HEK293T (cell line): ENCODE results near the gene NOL3.

ENCODE experiments used
- CTCF ChIA-PET: fragments of 350-600 bp; formaldehyde crosslinking; extraction: SDS; loops from one replicate; lab custom pipeline; 2021; ENCODE audit warnings: antibody characterized with exemption, inconsistent platforms; lab: Yijun Ruan, JAX
- POLR2A ChIA-PET: fragments of 350-600 bp; formaldehyde crosslinking; extraction: SDS; loops from one replicate; lab custom pipeline; 2020; ENCODE audit warnings: antibody characterized with exemption, inconsistent platforms; lab: Yijun Ruan, JAX
- DNase-seq: peaks from one replicate; pipeline ENCODE4 v3.0.0; 2012; ENCODE audit warnings: mixed read lengths; ENCODE audit errors: extremely low spot score
- ARNT ChIP-seq: fragments of 450-650 bp; IDR thresholded peaks from 2 replicates; pipeline ENCODE4 v1.6.1; 2017; ENCODE audit warnings: mild to moderate bottlenecking
- BHLHE40 ChIP-seq: fragments of 450-650 bp; IDR thresholded peaks from 2 replicates; pipeline ENCODE4 v1.6.1; 2016; ENCODE audit warnings: mild to moderate bottlenecking, moderate library complexity, borderline replicate concordance
- CTBP1 ChIP-seq: fragments of 450-650 bp; IDR thresholded peaks from 2 replicates; pipeline ENCODE4 v1.6.1; 2016; ENCODE audit warnings: borderline replicate concordance
- ELF4 ChIP-seq: fragments of 450-650 bp; IDR thresholded peaks from 2 replicates; pipeline ENCODE4 v1.6.1; 2017; ENCODE audit warnings: antibody characterized with exemption
- FOXA1 ChIP-seq: fragments of 450-650 bp; IDR thresholded peaks from 2 replicates; pipeline ENCODE4 v1.6.1; 2016; ENCODE audit warnings: mild to moderate bottlenecking
- FOXK2 ChIP-seq: fragments of 450-650 bp; IDR thresholded peaks from 2 replicates; pipeline ENCODE4 v1.6.1; 2016; ENCODE audit warnings: mild to moderate bottlenecking
- FOXM1 ChIP-seq: fragments of 450-650 bp; IDR thresholded peaks from 2 replicates; pipeline ENCODE4 v1.6.1; 2017; ENCODE audit warnings: mild to moderate bottlenecking, borderline replicate concordance
- HDGF ChIP-seq: fragments of 450-650 bp; IDR thresholded peaks from 2 replicates; pipeline ENCODE4 v1.6.1; 2017; ENCODE audit warnings: antibody characterized with exemption, borderline replicate concordance
- L3MBTL2 ChIP-seq: fragments of 450-650 bp; conservative IDR thresholded peaks from 2 replicates; pipeline ENCODE4 v1.6.1; 2016; ENCODE audit warnings: mild to moderate bottlenecking
- LEF1 ChIP-seq: fragments of 450-650 bp; IDR thresholded peaks from 2 replicates; pipeline ENCODE4 v1.6.1; 2017; ENCODE audit warnings: mild to moderate bottlenecking, borderline replicate concordance
- NFRKB ChIP-seq: fragments of 450-650 bp; IDR thresholded peaks from 2 replicates; pipeline ENCODE4 v1.6.1; 2016; ENCODE audit warnings: mild to moderate bottlenecking, moderate library complexity
- SP1 ChIP-seq: fragments of 450-650 bp; IDR thresholded peaks from 2 replicates; pipeline ENCODE4 v1.6.1; 2017
- SUZ12 ChIP-seq: fragments of 450-650 bp; IDR thresholded peaks from 2 replicates; pipeline ENCODE4 v1.6.1; 2016; ENCODE audit warnings: mild to moderate bottlenecking
- TARDBP ChIP-seq: fragments of 450-650 bp; IDR thresholded peaks from 2 replicates; pipeline ENCODE4 v1.6.1; 2016
- ZNF384 ChIP-seq: fragments of 450-650 bp; IDR thresholded peaks from 2 replicates; pipeline ENCODE4 v1.6.1; 2016
- TF ChIP-seq, protein P1 (sequence below): fragments of 450-650 bp; IDR thresholded peaks from 2 replicates; pipeline ENCODE4 v1.6.1; 2016

Gene NOL3

DNA sequence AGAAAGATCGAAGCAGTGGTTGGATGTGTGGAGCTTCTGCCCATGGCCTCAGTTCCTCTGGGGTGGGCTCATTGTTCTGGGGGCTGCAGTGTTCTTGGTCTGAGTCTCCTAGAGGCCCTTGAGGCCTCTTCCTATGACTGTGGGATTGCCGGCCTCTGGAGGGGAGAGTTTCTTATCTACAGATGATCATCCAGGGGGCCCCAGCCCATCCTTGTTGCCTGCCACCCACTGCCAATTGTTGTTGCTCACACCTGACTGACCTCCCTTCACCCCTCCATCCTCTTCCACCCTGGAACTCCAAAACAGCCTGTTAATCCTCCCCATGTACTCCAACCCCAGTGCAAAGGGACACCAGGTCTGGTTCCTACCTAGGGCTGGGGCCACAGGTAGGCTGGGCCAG, 25.4 kb upstream of the NOL3 start:
- no peak for DNase-seq
- POLR2A ChIA-PET = interaction anchor here (0.6 kb wide), 1 partner anchor 17 kb away, joined by 3 read pairs; no protein-coding TSS in a partner anchor
- CTCF ChIA-PET = interaction anchor here (0.6 kb wide), 1 partner anchor 131 kb away, joined by 3 read pairs; no protein-coding TSS in a partner anchor
- TF ChIP-seq SUZ12 = no peak
- TF ChIP-seq, protein P1, sequence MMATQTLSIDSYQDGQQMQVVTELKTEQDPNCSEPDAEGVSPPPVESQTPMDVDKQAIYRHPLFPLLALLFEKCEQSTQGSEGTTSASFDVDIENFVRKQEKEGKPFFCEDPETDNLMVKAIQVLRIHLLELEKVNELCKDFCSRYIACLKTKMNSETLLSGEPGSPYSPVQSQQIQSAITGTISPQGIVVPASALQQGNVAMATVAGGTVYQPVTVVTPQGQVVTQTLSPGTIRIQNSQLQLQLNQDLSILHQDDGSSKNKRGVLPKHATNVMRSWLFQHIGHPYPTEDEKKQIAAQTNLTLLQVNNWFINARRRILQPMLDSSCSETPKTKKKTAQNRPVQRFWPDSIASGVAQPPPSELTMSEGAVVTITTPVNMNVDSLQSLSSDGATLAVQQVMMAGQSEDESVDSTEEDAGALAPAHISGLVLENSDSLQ = no peak
- TF ChIP-seq FOXK2 = no peak
- no peak for TF ChIP-seq FOXA1
- TF ChIP-seq CTBP1 = no peak

DNA sequence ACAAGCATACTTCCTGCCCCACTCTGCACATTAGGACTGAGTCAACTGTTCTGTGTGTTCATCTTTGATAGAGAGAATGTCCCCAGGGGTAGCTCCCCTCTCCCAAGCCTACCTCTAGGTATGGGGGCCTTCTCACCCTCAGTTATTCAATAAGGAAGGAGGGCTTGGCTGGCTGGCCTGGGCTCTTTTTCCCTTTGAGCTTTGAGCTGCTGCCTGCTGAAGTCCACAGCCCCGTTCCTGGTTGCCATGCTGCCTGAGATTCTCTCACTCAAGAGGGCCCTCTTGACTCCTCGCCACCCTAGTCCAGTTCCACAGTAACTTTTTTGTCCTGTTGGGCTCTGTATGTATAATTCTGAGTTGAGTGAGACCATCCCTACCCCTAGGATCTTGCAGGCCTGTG, 24.6 kb upstream of the NOL3 start:
- no peak for DNase-seq
- ChIA-PET POLR2A (no interaction called here), CTCF (no interaction called here)
- TF ChIP-seq HDGF (no peak), ELF4 (no peak), FOXK2 (no peak), BHLHE40 (no peak), ZNF384 (no peak), LEF1 (no peak)
- TF ChIP-seq, protein P1 = no peak

DNA sequence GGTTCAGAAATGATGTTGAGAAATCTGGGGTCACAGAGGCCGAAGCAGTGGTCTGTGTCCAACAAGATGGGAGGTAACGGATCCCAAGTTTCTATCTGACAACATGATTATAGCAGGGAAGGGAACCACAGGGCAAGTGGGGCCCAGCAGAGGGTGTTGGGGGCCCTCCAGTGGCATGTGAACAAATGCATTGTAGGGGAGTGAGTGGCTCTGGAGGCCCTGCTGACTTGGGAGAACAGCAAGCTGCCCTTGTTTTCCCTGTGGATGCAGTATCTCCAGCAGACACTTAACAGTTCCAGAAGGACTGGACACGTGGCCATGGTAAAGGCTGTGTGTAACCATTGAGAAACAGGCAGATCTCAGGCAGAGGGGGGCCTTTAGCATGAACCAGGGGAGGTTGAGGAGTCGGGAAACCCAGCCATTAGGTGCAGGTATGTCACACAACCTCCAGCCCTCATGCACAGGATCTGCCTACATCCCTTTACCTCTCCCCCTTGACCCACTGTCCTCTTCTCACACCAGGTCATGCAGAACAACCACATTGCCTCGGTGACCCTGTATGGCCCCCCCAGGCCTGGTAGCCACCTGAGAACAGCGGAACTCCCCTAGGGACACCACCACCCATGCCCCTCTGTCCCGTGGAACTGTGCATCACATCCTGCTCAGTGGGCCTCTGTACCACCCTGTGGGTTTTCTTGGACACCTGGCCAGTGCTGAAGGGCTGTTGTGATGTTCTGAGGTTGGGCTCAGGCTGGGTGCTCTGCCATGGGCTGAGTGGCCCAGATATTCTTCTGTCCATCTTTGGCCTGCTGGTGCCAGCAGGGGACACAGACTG, 23.6 kb upstream of the NOL3 start:
- DNase-seq = no peak
- CTCF ChIA-PET = interaction anchor here (0.6 kb wide), 1 partner anchor 227 kb away, joined by 3 read pairs; no protein-coding TSS in a partner anchor
- POLR2A ChIA-PET = no interaction called here
- TF ChIP-seq HDGF = no peak
- no peak for TF ChIP-seq ARNT
- TF ChIP-seq TARDBP = no peak
- TF ChIP-seq FOXA1 = no peak
- TF ChIP-seq NFRKB = no peak
- no peak for TF ChIP-seq CTBP1
- no peak for TF ChIP-seq LEF1
- no peak for TF ChIP-seq ZNF384
- TF ChIP-seq SP1 = no peak
- no peak for TF ChIP-seq FOXK2
- no peak for TF ChIP-seq SUZ12
- TF ChIP-seq L3MBTL2 = no peak
- no peak for TF ChIP-seq BHLHE40
- no peak for TF ChIP-seq ELF4
- no peak for TF ChIP-seq FOXM1
- TF ChIP-seq, protein P1 = no peak

DNA sequence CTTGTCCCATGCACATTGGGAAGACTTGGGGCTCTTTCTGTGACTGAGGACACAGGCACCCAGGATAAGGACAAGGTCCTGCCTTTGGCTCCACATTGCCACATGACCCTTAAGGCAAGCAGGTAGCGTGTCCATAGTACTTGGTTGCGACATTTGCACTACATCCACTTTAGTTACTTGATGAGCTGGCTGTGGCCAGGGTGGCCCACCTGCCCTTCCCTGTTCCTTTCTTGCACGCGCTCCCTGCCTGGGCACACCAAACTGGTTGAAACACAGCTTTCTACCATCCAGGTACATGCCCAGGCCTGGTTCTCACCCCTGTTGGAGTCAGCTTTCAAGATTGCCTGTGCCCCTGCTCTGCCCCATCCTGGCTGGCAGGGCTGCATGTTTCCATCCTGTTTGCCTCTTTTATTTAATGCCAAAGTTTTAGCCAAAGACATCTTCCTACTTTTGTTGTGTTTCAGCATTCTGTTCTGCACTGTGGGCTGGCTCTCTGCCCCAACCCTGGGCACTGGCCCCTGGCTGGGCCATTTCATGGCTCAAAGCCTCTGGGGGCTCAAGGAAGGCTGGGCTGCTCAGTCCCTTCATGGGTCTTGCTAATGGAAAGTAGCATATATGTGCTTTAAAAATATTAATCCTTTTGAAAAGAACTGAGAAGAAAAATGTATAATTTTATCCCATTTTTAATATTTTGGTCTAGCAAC, 22.7 kb upstream of the NOL3 start:
- ChIA-PET CTCF (no interaction called here), POLR2A (no interaction called here)
- no peak for DNase-seq
- TF ChIP-seq ZNF384 (no peak), SP1 (no peak), BHLHE40 (no peak)

DNA sequence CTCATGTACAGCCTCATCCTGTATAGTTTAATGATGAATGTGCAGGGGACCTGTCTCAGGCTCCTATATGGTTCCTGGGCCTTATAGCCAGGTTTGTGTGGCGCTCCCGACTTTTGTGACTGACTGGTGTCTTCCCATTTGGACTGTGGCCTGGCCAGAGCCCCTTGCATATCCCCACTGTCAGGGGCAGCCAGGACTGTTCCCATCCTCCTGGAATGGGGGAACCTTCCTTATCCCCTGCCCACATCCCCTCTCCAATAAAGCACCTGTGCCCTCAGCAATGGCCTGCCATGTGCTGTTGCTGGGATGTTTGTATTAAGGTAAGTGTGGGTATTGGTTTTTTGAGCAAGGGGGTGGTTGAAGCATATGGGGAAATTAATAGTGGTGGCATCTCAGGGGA, 22.1 kb upstream of the NOL3 start:
- TF ChIP-seq ARNT (no peak), BHLHE40 (no peak), L3MBTL2 (no peak), FOXK2 (no peak), HDGF (no peak), FOXA1 (no peak), CTBP1 (no peak), SUZ12 (no peak), ZNF384 (no peak), LEF1 (no peak), NFRKB (no peak), FOXM1 (no peak)
- TF ChIP-seq, protein P1 = no peak
- CTCF ChIA-PET = no interaction called here
- DNase-seq = no peak
- POLR2A ChIA-PET = no interaction called here
